DOHH2 (cell line): ENCODE results near the gene CLASP1.

Source experiments
- H3F3A ChIP-seq: fragments of 200-600 bp; sonication (generic), shearing (Covaris generic); 2 replicates; pipeline ENCODE4 v1.6.0; 2016; ENCODE audit warnings: antibody characterized with exemption, mild to moderate bottlenecking; ENCODE audit not compliant: control insufficient read depth, insufficient read depth
- H3K27ac ChIP-seq: fragments of 200-600 bp; sonication (generic); 2 replicates; pipeline ENCODE4 v1.5.1; 2014; ENCODE audit warnings: low read depth, mild to moderate bottlenecking, low read length, moderate library complexity
- H3K27me3 ChIP-seq: fragments of 200-600 bp; sonication (generic); 2 replicates; pipeline ENCODE4 v1.6.1; 2014; ENCODE audit warnings: mild to moderate bottlenecking, low read length, mixed read lengths; ENCODE audit not compliant: control insufficient read depth
- H3K36me3 ChIP-seq: fragments of 200-600 bp; sonication (generic); 2 replicates; pipeline ENCODE4 v1.6.1; 2014; ENCODE audit warnings: mild to moderate bottlenecking, low read length, moderate library complexity, mixed read lengths; ENCODE audit not compliant: control insufficient read depth
- H3K4me1 ChIP-seq: fragments of 200-600 bp; sonication (generic); 2 replicates; pipeline ENCODE4 v1.6.1; 2014; ENCODE audit warnings: mild to moderate bottlenecking, low read length, mixed read lengths; ENCODE audit not compliant: control insufficient read depth
- H3K4me2 ChIP-seq: fragments of 200-600 bp; sonication (generic); 2 replicates; pipeline ENCODE4 v1.6.0; 2014; ENCODE audit warnings: mild to moderate bottlenecking, low read length, moderate library complexity
- H3K4me3 ChIP-seq: fragments of 200-600 bp; sonication (generic); 2 replicates; pipeline ENCODE4 v1.5.1; 2014; ENCODE audit warnings: mild to moderate bottlenecking, low read length, mixed read lengths
- H3K79me2 ChIP-seq: fragments of 200-600 bp; sonication (generic); 2 replicates; pipeline ENCODE4 v1.6.1; 2014; ENCODE audit warnings: mild to moderate bottlenecking, low read length, mixed read lengths; ENCODE audit not compliant: control insufficient read depth
- H3K9me2 ChIP-seq: fragments of 200-600 bp; sonication (generic); replicated peaks from 2 replicates; pipeline ENCODE4 v1.6.1; 2014; ENCODE audit warnings: mild to moderate bottlenecking, low read length, mixed read lengths; ENCODE audit not compliant: control insufficient read depth
- H3K9me3 ChIP-seq: fragments of 200-600 bp; sonication (generic); 2 replicates; pipeline ENCODE4 v1.6.1; 2014; ENCODE audit warnings: antibody characterized with exemption, low read length, mixed read lengths; ENCODE audit not compliant: control insufficient read depth, insufficient read depth
- H4K20me1 ChIP-seq: fragments of 200-600 bp; sonication (generic); 2 replicates; pipeline ENCODE4 v1.6.0; 2014; ENCODE audit warnings: low read depth, mild to moderate bottlenecking, antibody characterized with exemption, low read length, moderate library complexity; ENCODE audit not compliant: control insufficient read depth, insufficient read depth
- EZH2phosphoT487 ChIP-seq: fragments of 200-600 bp; sonication (generic); IDR thresholded peaks from 2 replicates; pipeline ENCODE4 v1.6.1; 2017; ENCODE audit warnings: borderline replicate concordance, mild to moderate bottlenecking, antibody characterized with exemption, low read length, moderate library complexity, mixed read lengths
- TF ChIP-seq, protein P1 (sequence below): fragments of 200-600 bp; sonication (generic); IDR thresholded peaks from one replicate; pipeline ENCODE4 v1.5.1; 2014; ENCODE audit warnings: antibody characterized with exemption, mild to moderate bottlenecking, low read depth, low read length; ENCODE audit not compliant: poor library complexity, severe bottlenecking

The CLASP1 gene

DNA sequence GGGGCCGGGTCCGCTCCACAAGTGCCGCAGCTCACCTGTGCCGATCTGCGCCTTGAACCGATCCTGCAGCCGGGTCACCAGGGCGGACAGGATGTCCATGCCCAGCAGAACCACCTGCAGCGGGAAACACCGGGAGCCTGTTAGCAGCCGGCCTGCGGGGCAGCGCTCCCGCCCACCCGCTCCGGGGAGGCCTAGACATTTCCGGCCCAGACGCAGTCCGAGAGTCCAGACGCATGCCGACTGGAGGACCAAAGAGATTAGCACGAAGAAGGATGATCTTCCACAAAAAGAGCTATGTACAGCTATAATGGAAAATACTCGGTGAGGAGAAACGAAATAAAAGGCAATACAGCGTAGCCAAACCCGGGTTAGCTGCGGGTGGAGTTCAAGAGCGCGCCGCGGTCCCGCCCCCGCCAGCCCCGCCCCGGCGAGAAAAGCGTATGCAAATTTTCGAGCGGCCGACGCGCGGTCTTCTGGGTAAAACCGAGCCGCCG is 119.0 kb downstream of the CLASP1 start:
- H3K4me1 ChIP-seq, result peaks cover 34% of the 10 kb centered on the region
- peaks cover 14% of the 10 kb centered on the region; the same call in 1 of the 2 replicates for H4K20me1 ChIP-seq
- peaks cover 70% of the 10 kb centered on the region for H3K79me2 ChIP-seq
- H3K27ac ChIP-seq, result peak overlapping the region; percentile 91
- H3K9me3 ChIP-seq, result no peaks in the 10 kb centered on the region
- peaks cover 21% of the 10 kb centered on the region for H3F3A ChIP-seq
- H3K27me3 ChIP-seq, result no peaks in the 10 kb centered on the region
- H3K4me3 ChIP-seq, result peak overlapping the region; percentile 85
- H3K4me2 ChIP-seq, result peak overlapping the region; percentile 88
- H3K36me3 ChIP-seq, result peaks cover 38% of the 10 kb centered on the region
- H3K9me2 ChIP-seq, result no peaks in the 10 kb centered on the region
- no peak for TF ChIP-seq EZH2phosphoT487
- TF ChIP-seq, protein P1, sequence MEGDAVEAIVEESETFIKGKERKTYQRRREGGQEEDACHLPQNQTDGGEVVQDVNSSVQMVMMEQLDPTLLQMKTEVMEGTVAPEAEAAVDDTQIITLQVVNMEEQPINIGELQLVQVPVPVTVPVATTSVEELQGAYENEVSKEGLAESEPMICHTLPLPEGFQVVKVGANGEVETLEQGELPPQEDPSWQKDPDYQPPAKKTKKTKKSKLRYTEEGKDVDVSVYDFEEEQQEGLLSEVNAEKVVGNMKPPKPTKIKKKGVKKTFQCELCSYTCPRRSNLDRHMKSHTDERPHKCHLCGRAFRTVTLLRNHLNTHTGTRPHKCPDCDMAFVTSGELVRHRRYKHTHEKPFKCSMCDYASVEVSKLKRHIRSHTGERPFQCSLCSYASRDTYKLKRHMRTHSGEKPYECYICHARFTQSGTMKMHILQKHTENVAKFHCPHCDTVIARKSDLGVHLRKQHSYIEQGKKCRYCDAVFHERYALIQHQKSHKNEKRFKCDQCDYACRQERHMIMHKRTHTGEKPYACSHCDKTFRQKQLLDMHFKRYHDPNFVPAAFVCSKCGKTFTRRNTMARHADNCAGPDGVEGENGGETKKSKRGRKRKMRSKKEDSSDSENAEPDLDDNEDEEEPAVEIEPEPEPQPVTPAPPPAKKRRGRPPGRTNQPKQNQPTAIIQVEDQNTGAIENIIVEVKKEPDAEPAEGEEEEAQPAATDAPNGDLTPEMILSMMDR, result no peak

DNA sequence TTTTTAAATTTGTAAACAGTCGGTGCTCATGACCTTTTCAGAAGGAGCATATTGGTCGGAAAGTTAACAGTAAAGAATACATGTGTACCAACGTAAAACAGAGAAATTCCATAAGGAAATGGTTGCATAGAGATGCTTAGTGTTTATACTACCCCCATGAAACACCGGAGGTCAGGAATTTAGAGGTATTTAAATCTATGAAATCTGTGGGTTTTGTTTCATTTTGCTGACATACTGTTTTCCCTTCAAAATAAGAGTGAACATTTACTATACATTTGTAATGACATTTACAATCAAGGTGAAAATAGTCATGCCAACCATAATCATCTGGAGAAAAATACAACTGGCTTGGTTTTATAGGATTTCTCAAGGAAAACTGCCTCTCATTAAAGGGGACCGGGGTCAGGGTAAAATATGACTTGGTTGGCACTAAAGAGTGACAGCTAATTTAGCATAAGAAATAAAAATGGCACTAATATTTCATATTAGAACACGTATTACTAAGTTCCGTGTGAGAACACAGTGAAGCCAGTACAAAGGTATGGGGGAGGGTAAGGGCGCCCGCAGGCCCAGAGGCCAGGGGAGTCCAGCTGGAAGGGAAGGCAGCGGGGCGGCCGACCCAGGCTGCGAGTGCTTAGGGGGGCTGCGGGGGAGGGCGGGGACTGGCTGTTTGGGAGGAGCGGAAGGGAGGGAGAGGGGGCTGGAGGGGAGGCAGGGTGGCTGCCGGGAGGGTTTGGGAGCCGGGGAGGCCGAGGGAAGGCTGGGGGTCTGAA is 119.6 kb downstream of the CLASP1 start:
- TF ChIP-seq EZH2phosphoT487, result no peak
- TF ChIP-seq, protein P1, result no peak
- H3F3A ChIP-seq, result peaks cover 21% of the 10 kb centered on the region
- peaks cover 34% of the 10 kb centered on the region for H3K4me1 ChIP-seq
- peaks cover 42% of the 10 kb centered on the region for H3K36me3 ChIP-seq
- H3K9me2 ChIP-seq, result no peaks in the 10 kb centered on the region
- H3K4me2 ChIP-seq, result peak overlapping the region; percentile 88
- H4K20me1 ChIP-seq, result peaks cover 14% of the 10 kb centered on the region; the same call in 1 of the 2 replicates
- H3K9me3 ChIP-seq, result no peaks in the 10 kb centered on the region
- peak overlapping the region; percentile 85 for H3K4me3 ChIP-seq
- peak overlapping the region; percentile 91 for H3K27ac ChIP-seq
- no peaks in the 10 kb centered on the region for H3K27me3 ChIP-seq
- peaks cover 66% of the 10 kb centered on the region for H3K79me2 ChIP-seq

DNA sequence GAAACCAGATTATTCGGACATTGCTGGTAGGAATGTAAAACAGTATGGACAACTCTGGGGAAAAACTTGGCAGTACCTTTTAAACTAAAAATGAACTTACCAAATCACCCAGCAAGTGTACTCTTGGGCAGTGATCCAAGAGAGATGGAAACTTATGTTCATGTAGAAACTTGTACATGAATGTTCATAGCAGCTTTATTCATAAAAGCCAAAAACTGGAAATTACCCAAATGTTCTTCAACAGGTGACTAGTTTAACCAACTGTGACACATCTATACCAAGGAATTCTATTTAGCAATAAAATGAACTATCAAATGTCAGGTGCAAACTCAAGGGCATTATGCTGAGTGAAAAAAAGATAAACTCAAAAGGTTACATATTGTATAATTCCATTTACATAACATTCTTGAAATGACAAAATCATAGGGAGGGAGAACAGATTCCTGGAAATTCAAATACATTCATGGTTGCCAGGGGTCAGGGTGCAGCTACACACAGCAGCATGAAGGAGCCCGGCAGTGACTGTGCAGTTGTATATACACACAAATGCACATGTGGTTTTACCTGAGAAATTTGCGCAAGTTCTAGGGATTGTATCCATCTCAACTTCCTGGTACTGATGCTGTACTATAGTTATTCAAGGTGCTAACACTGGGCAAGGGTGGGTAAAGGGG is 122.1 kb downstream of the CLASP1 start:
- Histone ChIP-seq H4K20me1 (peaks cover 14% of the 10 kb centered on the region; the same call in 1 of the 2 replicates), H3K27ac (no peak overlapping the region), H3K4me2 (no peak overlapping the region), H3K4me3 (no peak overlapping the region), H3K4me1 (peaks cover 18% of the 10 kb centered on the region), H3F3A (peaks cover 13% of the 10 kb centered on the region), H3K36me3 (peaks cover 47% of the 10 kb centered on the region), H3K27me3 (no peaks in the 10 kb centered on the region), H3K9me3 (no peaks in the 10 kb centered on the region), H3K79me2 (peaks cover 42% of the 10 kb centered on the region), H3K9me2 (no peaks in the 10 kb centered on the region)
- TF ChIP-seq, protein P1, result no peak
- TF ChIP-seq EZH2phosphoT487, result no peak
